HG03342 (cell line): ENCODE data around the gene CEP57.
"Not testable (repeated sequence)": the region's sequence is repeated elsewhere in the genome, so short reads cannot be mapped to it uniquely, and the experiment has no call there.

Source experiments
- ATAC-seq: cut with Tn5 transposase; IDR thresholded peaks from one replicate; pipeline ENCODE4 v1.9.1; 2021; ENCODE audit warnings: mild to moderate bottlenecking, moderate library complexity; ENCODE audit not compliant: unreplicated experiment

Gene CEP57

DNA sequence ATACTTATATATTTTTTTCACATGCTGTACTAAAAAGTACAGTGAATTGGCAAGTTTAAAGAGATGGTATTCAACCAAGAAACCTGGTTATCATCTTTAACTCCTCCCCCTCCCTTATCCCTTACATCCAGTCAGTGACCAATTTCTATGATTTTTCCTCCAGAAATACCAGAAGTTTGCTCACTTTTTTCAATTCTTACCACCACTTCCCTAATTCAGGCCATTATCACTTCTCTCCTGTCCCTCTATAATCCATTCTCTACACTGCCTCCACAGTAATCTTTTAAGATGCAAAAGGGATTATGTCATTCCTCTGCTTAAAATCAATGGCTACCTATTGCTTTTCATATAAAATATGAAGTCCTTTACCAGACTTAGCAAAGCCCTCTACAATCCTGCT, 62.8 kb downstream of the CEP57 start:
- no peak for ATAC-seq

DNA sequence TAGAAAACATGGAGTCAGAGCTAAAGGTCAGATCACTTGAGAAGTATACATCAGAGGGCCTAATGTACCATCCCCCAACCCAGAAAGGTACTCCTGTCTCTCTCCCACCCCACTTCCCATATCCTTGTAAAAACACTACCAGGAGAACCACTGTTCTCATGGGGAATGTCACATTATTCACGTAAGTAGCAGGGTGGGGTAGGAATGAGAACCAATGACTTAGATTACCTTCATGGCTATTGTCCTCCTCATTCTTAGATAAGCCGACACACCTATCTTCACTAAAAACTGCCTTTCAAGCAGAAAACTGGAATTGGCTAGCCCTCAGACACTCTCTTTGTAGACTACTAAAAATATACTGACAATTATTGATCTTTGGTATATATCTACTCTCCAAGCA, 63.6 kb downstream of the CEP57 start:
- ATAC-seq, result no peak

GRCh38 chr11:95854362-95854761, 64.1 kb downstream of the CEP57 start:
- ATAC-seq, result not testable (repeated sequence)

GRCh38 chr11:95860024-95860423, 69.7 kb downstream of the CEP57 start:
- ATAC-seq, result not testable (repeated sequence)

- no peak for ATAC-seq
Observed at GRCh38 chr11:95863486-95864140, 73.3 kb downstream of the CEP57 start.

DNA sequence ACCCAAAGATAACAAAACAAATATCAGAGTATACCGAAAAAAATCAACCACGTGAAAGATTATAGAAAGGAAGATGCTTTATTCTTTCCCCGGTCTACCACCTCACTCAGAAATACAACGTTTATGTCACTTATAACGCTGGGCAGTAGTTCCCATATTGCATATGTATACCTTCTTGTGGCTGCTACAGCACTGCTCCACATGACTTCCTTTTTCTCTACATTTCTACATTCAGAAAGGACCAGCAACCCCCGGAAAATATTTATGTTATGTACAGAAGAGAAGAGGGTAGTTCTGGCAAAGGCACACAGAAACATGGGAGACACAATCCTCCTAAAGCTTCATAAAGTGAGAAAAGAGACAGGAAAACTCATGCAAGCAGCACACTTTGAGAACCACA, 76.8 kb downstream of the CEP57 start:
- no peak for ATAC-seq

DNA sequence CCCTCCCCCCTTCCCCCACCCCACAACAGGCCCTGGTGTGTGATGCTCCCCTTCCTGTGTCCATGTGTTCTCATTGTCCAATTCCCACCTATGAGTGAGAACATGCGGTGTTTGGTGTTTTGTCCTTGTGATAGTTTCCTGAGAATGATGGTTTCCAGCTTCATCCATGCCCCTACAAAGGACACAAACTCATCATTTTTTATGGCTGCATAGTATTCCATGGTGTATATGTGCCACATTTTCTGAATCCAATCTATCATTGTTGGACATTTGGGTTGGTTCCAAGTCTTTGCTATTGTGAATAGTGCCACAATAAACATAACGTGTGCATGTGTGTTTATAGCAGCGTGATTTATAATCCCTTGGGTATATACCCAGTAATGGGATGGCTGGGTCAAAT, 80.6 kb downstream of the CEP57 start:
- ATAC-seq, result not testable (repeated sequence)

DNA sequence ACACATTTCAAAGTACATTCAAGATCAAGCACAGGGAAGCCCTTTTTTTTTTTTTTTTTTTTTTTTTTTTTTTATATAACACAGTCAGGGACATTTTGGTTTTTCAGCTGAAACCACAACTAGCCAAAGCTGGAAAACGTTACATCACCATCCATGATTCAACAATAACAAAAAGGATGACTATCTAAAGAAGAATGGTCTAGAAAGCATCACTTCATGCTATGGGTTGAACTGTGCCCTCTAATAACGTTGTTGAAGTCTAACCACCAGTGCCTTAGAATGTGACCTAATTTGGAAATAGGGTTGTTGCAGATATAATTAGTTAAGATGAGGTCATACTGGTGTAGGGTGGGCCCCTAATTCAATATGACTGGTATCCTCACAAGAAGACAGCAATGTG, 87.0 kb downstream of the CEP57 start:
- ATAC-seq, result no peak
